ENCODE measurements around the gene WIPI1. TPM values are rescaled to one million over a fixed set of nuclear protein-coding genes. Genes with fewer than 3 reads are reported as not detected.

WIPI1 gene
- total and polyA plus RNA-seq, 2 of the 13 experiments (the other 11 are each of a cell fraction or from before 2014, with no cell fraction given), result 29.4 to 141 TPM

DNA sequence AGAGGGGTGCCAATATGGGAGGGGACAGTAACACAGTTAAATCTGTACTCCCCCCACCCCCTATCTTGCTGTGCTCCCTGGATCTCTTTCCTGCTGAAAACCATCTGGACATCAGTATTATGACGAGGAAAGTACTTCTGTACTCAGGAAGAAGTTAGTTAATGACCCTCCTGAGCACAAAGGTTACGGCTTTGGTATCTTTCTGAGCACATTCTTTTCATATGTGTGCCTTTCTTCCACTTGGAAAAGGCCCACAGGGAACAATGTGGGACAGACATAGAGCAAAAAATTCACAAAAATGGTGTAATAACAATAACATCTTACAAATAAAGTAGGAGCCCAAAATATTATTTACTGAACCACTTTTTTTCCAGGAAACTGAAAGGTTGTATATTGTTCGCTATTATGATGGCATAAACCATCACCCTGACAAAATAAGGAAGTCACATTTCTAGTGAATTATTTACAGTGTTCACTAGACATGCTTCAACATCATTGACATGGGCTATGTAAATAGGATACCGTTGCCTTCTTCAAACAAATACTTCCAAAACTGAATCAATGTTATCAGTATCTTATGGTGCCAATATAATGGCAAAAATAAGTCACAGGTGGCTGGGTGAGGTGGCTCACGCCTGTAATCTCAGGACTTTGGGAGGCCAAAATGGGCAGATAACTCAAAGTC is 5.5 kb downstream of the WIPI1 start (continued):
- TF ChIP-seq, protein P1, sequence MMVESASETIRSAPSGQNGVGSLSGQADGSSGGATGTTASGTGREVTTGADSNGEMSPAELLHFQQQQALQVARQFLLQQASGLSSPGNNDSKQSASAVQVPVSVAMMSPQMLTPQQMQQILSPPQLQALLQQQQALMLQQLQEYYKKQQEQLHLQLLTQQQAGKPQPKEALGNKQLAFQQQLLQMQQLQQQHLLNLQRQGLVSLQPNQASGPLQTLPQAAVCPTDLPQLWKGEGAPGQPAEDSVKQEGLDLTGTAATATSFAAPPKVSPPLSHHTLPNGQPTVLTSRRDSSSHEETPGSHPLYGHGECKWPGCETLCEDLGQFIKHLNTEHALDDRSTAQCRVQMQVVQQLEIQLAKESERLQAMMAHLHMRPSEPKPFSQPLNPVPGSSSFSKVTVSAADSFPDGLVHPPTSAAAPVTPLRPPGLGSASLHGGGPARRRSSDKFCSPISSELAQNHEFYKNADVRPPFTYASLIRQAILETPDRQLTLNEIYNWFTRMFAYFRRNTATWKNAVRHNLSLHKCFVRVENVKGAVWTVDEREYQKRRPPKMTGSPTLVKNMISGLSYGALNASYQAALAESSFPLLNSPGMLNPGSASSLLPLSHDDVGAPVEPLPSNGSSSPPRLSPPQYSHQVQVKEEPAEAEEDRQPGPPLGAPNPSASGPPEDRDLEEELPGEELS (CRISPR knock-in tag; IDR thresholded peaks at IDR 0.05), result no peak
- TF ChIP-seq SOX13 (IDR thresholded peaks at IDR 0.05), result no peak
- peak in 1 of 2 experiments; percentile 47; a peak in 1 of 4 replicates for TF ChIP-seq SOX13 (CRISPR knock-in tag; conservative IDR thresholded peaks at IDR 0.05 in 1 of 2, IDR thresholded peaks at IDR 0.05 in 1 of 2)
- no peak for TF ChIP-seq ZNF619 (CRISPR knock-in tag; IDR thresholded peaks at IDR 0.05)
- TF ChIP-seq, protein P2, sequence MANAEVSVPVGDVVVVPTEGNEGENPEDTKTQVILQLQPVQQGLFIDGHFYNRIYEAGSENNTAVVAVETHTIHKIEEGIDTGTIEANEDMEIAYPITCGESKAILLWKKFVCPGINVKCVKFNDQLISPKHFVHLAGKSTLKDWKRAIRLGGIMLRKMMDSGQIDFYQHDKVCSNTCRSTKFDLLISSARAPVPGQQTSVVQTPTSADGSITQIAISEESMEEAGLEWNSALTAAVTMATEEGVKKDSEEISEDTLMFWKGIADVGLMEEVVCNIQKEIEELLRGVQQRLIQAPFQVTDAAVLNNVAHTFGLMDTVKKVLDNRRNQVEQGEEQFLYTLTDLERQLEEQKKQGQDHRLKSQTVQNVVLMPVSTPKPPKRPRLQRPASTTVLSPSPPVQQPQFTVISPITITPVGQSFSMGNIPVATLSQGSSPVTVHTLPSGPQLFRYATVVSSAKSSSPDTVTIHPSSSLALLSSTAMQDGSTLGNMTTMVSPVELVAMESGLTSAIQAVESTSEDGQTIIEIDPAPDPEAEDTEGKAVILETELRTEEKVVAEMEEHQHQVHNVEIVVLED (CRISPR knock-in tag; IDR thresholded peaks at IDR 0.05; ENCODE audit: borderline replicate concordance), result no peak
- no peak for TF ChIP-seq SCMH1 (CRISPR knock-in tag; IDR thresholded peaks at IDR 0.05; ENCODE audit: borderline replicate concordance)
- no peak for TF ChIP-seq ZSCAN9 (CRISPR knock-in tag; IDR thresholded peaks at IDR 0.05; ENCODE audit: borderline replicate concordance)
- TF ChIP-seq ZBTB38 (CRISPR knock-in tag; IDR thresholded peaks at IDR 0.05), result no peak
- TF ChIP-seq, protein P3, sequence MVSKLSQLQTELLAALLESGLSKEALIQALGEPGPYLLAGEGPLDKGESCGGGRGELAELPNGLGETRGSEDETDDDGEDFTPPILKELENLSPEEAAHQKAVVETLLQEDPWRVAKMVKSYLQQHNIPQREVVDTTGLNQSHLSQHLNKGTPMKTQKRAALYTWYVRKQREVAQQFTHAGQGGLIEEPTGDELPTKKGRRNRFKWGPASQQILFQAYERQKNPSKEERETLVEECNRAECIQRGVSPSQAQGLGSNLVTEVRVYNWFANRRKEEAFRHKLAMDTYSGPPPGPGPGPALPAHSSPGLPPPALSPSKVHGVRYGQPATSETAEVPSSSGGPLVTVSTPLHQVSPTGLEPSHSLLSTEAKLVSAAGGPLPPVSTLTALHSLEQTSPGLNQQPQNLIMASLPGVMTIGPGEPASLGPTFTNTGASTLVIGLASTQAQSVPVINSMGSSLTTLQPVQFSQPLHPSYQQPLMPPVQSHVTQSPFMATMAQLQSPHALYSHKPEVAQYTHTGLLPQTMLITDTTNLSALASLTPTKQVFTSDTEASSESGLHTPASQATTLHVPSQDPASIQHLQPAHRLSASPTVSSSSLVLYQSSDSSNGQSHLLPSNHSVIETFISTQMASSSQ (IDR thresholded peaks at IDR 0.05; ENCODE audit: low read depth), result peak; percentile 69
- TF ChIP-seq, protein P3 (CRISPR knock-in tag; IDR thresholded peaks at IDR 0.05; ENCODE audit: borderline replicate concordance), result peak; percentile 67
- TF ChIP-seq ZNF816 (CRISPR knock-in tag; IDR thresholded peaks at IDR 0.05; ENCODE audit: borderline replicate concordance), result 0 out of 2 replicates have a peak, but pooled peaks have one; percentile 30

Data from HepG2 (cell line).